OCI-LY3 (cell line): Measurements from ENCODE around the gene ZBTB3.

ENCODE experiments used
- H2AFZ ChIP-seq: fragments of 200-600, 300-600 bp; shearing (Covaris generic); 2 replicates; pipeline ENCODE4 v1.6.0; 2014; ENCODE audit warnings: antibody characterized with exemption, low read depth, low read length
- H3K27ac ChIP-seq: fragments of 200-600, 300-600 bp; sonication (generic); 2 replicates; pipeline ENCODE4 v1.5.1; 2014; ENCODE audit warnings: mild to moderate bottlenecking, low read length, moderate library complexity, mixed read lengths
- H3K27me3 ChIP-seq: fragments of 200-600, 300-600 bp; sonication (generic); 2 replicates; pipeline ENCODE4 v1.6.1; 2014; ENCODE audit warnings: low read depth, low read length, mixed read lengths
- H3K36me3 ChIP-seq: fragments of 200-600, 300-600 bp; sonication (generic); replicated peaks from 2 replicates; pipeline ENCODE3; 2014; ENCODE audit warnings: low read depth, low read length, mixed read lengths
- H3K4me1 ChIP-seq: fragments of 300-600, 200-600 bp; sonication (generic); 2 replicates; pipeline ENCODE4 v1.6.1; 2014; ENCODE audit warnings: low read length, mixed read lengths
- H3K4me2 ChIP-seq: fragments of 200-600, 300-600 bp; sonication (generic); 2 replicates; pipeline ENCODE4 v1.6.1; 2014; ENCODE audit warnings: low read length, mixed read lengths
- H3K4me3 ChIP-seq: fragments of 300-600, 200-600 bp; sonication (generic); 2 replicates; pipeline ENCODE4 v1.5.1; 2014; ENCODE audit warnings: antibody characterized with exemption, mild to moderate bottlenecking, low read length, moderate library complexity
- H3K79me2 ChIP-seq: fragments of 300-600, 200-600 bp; shearing (Covaris generic); 2 replicates; pipeline ENCODE4 v1.6.1; 2014; ENCODE audit warnings: mild to moderate bottlenecking, low read length, mixed read lengths
- H3K9ac ChIP-seq: fragments of 300-600, 200-600 bp; shearing (Covaris generic); 2 replicates; pipeline ENCODE4 v1.6.0; 2014; ENCODE audit warnings: mild to moderate bottlenecking, low read length, moderate library complexity
- H3K9me3 ChIP-seq: fragments of 200-600, 300-600 bp; shearing (Covaris generic); 2 replicates; pipeline ENCODE4 v1.6.1; 2014; ENCODE audit warnings: low read length, mixed read lengths; ENCODE audit not compliant: insufficient read depth
- H4K20me1 ChIP-seq: fragments of 200-600, 300-600 bp; sonication (generic); 2 replicates; pipeline ENCODE4 v1.6.1; 2016; ENCODE audit warnings: low read length, mixed read lengths; ENCODE audit not compliant: insufficient read depth
- EZH2phosphoT487 ChIP-seq: fragments of 200-600 bp; shearing (Covaris generic); IDR thresholded peaks from 2 replicates; pipeline ENCODE4 v1.6.1; 2018; ENCODE audit warnings: antibody characterized with exemption, mixed run types, low read depth
- TF ChIP-seq, protein P1 (sequence below): fragments of 200-600, 300-600 bp; sonication (generic); IDR thresholded peaks from 2 replicates; pipeline ENCODE4 v1.5.1; 2014; ENCODE audit warnings: antibody characterized with exemption, low read length, low read depth

Gene ZBTB3

DNA sequence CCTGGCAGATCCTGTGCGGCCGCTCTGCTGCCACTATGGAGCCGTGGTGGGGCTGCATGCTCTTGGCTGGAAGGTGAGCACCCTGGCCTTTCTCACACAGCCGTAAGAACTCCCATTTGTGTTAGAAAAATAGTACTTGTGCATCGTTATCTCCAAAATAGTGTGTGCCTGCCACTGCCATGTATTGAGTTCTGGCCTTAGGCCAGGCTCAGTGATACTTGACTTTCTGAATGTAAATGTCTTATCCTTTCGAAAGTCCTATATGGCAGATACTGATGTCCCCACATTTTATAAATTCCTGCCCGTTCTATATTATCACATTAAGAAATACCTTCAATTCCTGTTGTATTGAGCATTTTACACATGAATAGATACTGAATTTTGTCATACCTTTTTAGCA is 28.8 kb upstream of the ZBTB3 start:
- Histone ChIP-seq H3K4me2 (no peak overlapping the region), H4K20me1 (no peaks in the 10 kb centered on the region), H3K27ac (no peak overlapping the region), H2AFZ (no peak overlapping the region), H3K79me2 (peaks cover 5% of the 10 kb centered on the region), H3K36me3 (peaks cover 17% of the 10 kb centered on the region), H3K9ac (no peak overlapping the region), H3K4me3 (no peak overlapping the region), H3K9me3 (no peaks in the 10 kb centered on the region), H3K27me3 (no peaks in the 10 kb centered on the region), H3K4me1 (peaks cover 7% of the 10 kb centered on the region)
- TF ChIP-seq, protein P1, sequence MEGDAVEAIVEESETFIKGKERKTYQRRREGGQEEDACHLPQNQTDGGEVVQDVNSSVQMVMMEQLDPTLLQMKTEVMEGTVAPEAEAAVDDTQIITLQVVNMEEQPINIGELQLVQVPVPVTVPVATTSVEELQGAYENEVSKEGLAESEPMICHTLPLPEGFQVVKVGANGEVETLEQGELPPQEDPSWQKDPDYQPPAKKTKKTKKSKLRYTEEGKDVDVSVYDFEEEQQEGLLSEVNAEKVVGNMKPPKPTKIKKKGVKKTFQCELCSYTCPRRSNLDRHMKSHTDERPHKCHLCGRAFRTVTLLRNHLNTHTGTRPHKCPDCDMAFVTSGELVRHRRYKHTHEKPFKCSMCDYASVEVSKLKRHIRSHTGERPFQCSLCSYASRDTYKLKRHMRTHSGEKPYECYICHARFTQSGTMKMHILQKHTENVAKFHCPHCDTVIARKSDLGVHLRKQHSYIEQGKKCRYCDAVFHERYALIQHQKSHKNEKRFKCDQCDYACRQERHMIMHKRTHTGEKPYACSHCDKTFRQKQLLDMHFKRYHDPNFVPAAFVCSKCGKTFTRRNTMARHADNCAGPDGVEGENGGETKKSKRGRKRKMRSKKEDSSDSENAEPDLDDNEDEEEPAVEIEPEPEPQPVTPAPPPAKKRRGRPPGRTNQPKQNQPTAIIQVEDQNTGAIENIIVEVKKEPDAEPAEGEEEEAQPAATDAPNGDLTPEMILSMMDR: no peak
- TF ChIP-seq EZH2phosphoT487: no peak

DNA sequence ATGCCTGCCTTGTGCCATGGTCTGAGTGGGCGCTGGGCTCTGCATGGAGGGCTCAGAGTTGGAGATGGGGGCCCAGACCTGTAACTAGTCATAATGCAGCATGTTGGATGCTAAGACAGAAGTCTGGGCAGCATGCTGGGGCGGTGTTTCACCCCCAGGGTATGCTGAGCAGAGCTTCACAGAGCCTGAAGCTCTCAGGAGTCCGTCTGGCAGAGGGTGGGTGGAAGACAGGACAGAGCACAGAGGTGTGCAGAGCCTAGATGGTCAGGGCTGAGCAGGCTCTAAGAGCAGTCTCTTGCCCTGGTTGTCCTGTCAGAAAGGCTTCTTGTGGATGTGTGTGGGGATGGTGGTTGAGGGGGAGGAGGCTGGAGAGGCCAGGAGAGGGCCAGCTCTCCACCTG is 24.5 kb upstream of the ZBTB3 start:
- Histone ChIP-seq H2AFZ (no peak overlapping the region), H3K36me3 (peaks cover 22% of the 10 kb centered on the region)

DNA sequence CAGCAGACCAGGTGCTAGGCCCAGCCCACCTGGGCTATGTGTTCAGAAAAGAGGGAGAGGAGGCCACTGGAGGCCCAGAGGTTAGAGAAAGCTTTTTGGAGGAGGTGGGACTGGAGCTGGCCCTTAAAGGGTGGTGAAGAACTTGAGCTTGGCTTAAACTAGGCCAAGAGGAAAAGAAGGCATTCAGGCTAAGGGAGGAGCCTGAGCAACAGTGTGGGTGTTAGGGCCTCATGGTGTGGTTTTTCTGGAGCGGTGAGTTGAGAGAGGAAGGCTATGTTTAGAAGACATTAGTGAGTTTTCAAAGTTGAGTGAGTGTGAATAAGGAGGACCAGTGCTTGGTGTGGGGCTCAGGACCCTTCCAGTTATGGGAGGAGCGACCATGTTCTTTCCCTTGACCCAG is 23.4 kb upstream of the ZBTB3 start:
- Histone ChIP-seq H4K20me1 (no peaks in the 10 kb centered on the region), H3K9ac (no peak overlapping the region), H2AFZ (no peak overlapping the region), H3K9me3 (no peaks in the 10 kb centered on the region), H3K79me2 (peaks cover 9% of the 10 kb centered on the region), H3K4me2 (no peak overlapping the region), H3K27ac (no peak overlapping the region), H3K36me3 (peaks cover 16% of the 10 kb centered on the region), H3K4me3 (no peak overlapping the region), H3K27me3 (no peaks in the 10 kb centered on the region), H3K4me1 (0 out of 2 replicates have a peak, but pooled peaks cover 1% of the 10 kb centered on the region)
- TF ChIP-seq, protein P1: no peak
- TF ChIP-seq EZH2phosphoT487: no peak

More for the DNA sequence above, 24.5 kb upstream of the ZBTB3 start:
- H3K4me3 ChIP-seq: no peak overlapping the region
- H3K4me2 ChIP-seq: no peak overlapping the region
- no peaks in the 10 kb centered on the region for H3K9me3 ChIP-seq
- no peaks in the 10 kb centered on the region for H4K20me1 ChIP-seq
- H3K79me2 ChIP-seq: 0 out of 2 replicates have a peak, but pooled peaks cover 6% of the 10 kb centered on the region
- TF ChIP-seq, protein P1: no peak
- TF ChIP-seq EZH2phosphoT487: no peak
- no peak overlapping the region for H3K27ac ChIP-seq
- no peaks in the 10 kb centered on the region for H3K27me3 ChIP-seq
- no peaks in the 10 kb centered on the region for H3K4me1 ChIP-seq
- no peak overlapping the region for H3K9ac ChIP-seq

DNA sequence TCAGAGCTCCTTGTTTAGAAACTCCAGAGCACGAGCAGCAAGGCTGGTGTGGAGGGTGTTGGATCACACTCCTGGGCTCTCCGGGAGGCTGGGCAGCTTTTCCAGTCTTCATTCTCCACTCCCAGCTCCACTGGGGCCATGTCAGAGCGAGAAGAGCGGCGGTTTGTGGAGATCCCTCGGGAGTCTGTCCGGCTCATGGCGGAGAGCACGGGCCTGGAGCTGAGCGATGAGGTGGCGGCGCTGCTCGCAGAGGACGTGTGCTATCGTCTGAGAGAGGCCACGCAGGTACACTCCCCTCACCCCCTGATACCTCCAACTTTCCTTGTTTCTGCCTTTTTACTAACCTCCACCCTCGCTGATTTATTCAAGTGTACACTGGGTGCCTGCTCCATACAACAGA is 21.7 kb upstream of the ZBTB3 start:
- H3K79me2 ChIP-seq: peaks cover 19% of the 10 kb centered on the region
- no peaks in the 10 kb centered on the region for H3K27me3 ChIP-seq
- H3K4me1 ChIP-seq: peaks cover 6% of the 10 kb centered on the region
- H3K36me3 ChIP-seq: peaks cover 12% of the 10 kb centered on the region
- H3K9ac ChIP-seq: no peak overlapping the region
- H3K4me2 ChIP-seq: no peak overlapping the region
- no peaks in the 10 kb centered on the region for H4K20me1 ChIP-seq
- H3K4me3 ChIP-seq: no peak overlapping the region
- no peak overlapping the region for H2AFZ ChIP-seq
- TF ChIP-seq EZH2phosphoT487: no peak
- TF ChIP-seq, protein P1: no peak
- H3K27ac ChIP-seq: no peak overlapping the region
- H3K9me3 ChIP-seq: no peaks in the 10 kb centered on the region
